Activated CD4-positive, alpha-beta T cell treated with anti-CD3 and anti-CD28 coated beads, Interleukin-2, Interleukin-4, amounts not matched to agents 100 ng/mL and 50 ng/mL, durations not matched to agents 16 hours and 8 hours (primary cell): Measurements from ENCODE around the gene GPR25.

Experiments used
- DNase-seq: peaks from one replicate; pipeline ENCODE4 v3.0.0-alpha.2; 2020; ENCODE audit warnings: low spot score

GPR25 gene, protein sequence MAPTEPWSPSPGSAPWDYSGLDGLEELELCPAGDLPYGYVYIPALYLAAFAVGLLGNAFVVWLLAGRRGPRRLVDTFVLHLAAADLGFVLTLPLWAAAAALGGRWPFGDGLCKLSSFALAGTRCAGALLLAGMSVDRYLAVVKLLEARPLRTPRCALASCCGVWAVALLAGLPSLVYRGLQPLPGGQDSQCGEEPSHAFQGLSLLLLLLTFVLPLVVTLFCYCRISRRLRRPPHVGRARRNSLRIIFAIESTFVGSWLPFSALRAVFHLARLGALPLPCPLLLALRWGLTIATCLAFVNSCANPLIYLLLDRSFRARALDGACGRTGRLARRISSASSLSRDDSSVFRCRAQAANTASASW

DNA sequence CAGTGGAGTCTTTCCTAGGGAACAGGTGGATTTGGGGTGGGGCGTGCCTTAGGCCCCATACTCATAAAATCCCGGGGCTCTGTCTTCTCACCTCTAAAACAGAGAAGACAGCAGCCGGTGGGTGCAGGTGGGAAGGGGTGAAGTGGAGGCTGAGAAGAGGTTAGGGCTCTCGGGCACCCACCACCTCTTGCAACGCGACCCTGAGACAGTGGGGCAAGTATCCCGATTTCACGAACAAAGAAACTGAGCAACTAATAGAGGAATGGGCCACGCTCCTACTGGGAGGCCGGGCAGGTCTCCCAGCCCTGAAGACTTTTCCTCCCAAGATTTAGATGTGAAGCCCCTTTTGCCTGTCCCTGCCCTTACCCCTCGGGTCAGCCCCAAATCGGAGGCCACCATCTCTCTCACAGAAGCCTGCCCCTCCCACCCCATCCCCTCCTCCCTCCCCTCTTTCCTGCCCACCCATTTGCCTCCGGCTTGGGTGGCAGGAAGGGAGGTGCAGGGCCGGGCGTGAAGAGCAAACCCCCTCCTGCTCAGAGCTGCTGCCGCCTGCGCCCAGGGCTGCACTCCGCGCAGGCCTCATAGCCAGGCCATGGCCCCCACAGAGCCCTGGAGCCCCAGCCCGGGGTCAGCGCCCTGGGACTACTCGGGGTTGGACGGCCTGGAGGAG, at the start of gene GPR25:
Gene GPR25 (plus strand): TSS at position 536 of the 670 bp plus-strand sequence. CDS start 57 bp downstream, at position 593.
- no peak for DNase-seq

GRCh38 chr1:200831091-200831490, 41.7 kb upstream of the GPR25 start:
- DNase-seq = no peak

GRCh38 chr1:200834383-200834782, 38.4 kb upstream of the GPR25 start:
- no peak for DNase-seq

- DNase-seq = no peak
These were observed 36.6 kb upstream of the GPR25 start for GRCh38 chr1:200836213-200836612.

DNA sequence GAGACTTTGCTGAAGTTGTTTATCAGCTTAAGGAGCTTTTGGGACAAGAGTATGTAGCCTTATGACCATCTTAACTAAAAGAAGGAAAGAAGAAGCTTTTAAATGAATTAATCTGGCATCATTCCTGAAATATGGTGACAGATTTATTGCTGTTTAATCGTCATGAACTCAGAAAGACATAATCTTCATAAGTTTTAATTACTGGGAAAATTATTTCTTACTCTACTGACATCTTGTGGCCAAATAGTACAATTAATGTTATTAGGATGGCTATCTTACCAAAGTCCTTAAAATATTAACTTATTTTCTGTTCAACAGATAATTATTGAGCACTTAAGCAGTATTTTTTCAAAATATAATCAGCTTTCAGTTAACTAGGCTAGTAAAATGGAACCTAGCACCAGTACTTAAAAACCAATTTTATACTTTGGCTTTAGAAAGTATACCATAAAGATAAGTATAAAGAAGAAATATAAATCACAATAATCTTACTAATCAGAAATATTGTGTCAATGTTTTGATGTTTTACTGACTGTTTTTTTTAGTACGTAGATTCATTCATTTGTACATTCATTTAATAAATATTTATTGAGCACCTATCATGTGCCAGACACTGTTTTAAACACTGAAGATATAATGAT, 34.7 kb upstream of the GPR25 start:
- no peak for DNase-seq

GRCh38 chr1:200838676-200839445, 33.9 kb upstream of the GPR25 start:
- DNase-seq = no peak

- no peak for DNase-seq
These were observed 27.4 kb upstream of the GPR25 start for GRCh38 chr1:200845360-200845759.

DNA sequence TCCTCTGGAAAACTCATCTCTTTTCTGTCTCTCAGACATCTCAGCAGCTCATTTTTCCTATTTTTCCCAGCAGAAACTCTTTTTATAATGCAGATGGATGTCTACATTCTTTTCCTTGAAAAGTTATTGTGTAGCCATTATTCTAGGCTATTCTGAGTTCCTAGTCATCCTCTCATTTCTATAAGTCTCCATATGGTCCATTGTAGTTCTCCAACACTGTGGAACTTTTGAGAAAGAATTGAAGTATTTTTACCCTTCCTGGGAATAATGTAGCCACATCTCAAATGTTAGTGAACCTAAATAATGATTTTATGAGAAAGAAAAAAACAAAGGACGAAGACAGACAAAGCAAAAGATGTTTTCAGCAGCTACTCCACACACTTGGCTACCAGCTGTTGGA, 26.4 kb upstream of the GPR25 start:
- DNase-seq = no peak

DNA sequence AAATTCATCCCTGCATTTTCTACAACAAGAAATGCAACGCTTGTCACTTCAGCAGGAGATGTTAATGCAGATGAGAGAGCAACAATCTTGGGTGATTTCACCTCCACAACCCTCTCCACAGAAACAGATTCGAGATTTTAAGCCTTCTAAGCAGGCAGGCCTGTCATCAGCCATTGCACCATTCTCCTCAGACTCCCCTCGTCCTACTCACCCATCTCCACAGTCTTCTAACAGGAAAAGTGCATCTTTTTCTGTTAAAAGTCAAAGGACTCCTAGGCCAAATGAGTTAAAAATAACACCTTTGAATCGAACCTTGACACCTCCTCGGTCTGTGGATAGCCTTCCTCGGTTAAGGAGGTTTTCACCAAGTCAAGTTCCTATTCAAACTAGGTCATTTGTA, 23.4 kb upstream of the GPR25 start:
- DNase-seq = no peak

GRCh38 chr1:200850554-200850953, 22.2 kb upstream of the GPR25 start:
- no peak for DNase-seq

DNA sequence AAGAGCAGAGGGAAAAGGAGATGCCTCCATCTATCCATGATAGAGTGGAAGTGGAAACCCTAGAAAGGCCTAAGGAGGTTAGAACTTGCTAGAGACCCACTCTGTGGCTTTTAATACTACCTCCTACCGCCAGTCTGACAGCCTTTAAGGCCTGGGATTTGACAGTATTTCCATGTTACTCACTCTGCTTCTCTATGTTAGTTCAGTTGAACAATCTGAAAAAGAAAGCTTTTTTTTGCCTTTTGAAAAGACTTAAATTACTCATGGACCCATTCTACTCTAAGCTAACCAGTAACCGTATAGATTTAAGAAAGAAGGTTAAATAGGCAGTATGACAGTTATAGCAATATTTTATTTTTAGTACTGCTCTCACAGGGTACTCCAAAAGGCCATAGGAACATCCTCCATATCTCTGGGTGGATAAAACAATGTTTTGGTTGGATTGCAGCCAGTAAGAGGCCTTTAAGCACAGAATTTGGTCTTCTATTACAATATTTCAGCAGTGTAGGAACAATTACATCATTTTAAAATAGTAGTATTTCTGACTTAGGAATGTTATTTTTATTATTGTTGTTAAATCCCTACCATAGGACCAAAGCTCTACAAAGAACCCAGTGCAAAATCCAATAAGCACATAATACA, 15.9 kb upstream of the GPR25 start:
- no peak for DNase-seq

DNA sequence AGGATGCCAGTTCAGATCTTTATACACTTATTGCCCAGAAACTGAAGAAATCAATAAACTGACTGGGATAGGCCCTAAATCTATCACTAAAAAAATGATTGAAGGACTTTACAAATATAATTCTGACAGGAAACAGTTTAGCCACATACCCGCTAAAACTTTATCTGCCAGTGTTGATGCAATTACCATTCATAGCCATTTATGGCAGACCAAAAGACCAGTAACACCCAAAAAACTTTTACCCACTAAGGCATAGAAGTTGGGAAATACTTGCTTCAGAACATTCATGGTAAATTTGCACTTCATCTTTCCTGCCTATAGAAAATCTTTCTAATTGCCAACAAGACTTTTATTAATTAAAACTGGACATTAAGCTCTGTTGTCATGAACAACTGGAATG, 15.0 kb upstream of the GPR25 start:
- DNase-seq = no peak

GRCh38 chr1:200861937-200862647, 10.7 kb upstream of the GPR25 start:
- no peak for DNase-seq

DNA sequence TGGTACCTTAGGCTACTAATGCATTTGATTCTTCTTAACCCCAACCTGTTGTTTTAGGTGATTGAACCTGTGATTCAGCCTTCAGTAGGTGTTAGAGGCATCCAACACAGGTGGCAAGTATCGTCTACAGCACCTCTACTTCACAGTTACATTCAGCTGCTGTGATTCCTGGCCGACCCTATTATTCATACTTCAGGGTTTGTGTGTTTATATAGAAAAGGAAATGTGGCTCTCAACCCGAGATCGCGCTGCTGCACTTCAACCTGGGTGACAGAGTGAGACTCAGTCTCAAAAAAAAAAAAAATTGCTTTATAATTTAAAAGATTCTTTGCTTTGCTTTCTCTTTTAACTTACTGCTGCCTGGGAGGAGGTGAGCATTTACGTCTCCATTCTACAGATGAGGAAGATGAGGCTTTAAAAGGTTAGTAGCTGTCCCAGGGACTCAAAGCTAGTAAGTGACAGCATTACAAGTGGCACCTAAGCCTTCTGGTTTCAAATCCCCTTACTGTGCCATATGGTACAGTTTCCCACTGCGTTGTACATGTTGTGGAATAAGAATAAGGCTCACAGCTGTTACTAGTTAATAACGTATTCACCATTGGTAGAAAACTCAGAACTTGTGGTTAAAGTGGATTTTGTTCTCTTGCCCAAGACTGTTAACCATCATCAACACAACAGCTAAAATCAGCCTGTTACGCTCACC, 9.9 kb upstream of the GPR25 start:
- DNase-seq = no peak

GRCh38 chr1:200866116-200866515, 6.7 kb upstream of the GPR25 start:
- no peak for DNase-seq

DNA sequence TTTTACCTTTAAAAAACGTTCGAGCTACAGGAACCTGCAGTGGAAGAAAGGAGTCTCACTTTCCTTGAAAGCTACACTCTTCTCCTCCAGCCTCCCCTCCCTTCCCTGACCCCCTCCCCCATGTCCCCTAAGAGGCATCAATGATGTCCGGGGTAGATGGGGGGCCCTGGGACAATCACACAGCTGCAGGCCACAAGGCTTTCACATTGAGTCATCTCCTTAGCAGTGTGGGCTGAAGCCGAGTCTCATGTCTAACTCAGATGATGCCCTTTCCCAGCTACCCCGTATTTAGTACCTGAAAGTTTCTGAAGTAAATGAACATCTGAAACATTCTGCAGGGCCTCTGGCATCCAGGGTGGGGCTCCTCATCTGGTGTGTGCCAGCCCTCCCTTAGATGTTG, 6.3 kb upstream of the GPR25 start:
- DNase-seq = peak; percentile 61

DNA sequence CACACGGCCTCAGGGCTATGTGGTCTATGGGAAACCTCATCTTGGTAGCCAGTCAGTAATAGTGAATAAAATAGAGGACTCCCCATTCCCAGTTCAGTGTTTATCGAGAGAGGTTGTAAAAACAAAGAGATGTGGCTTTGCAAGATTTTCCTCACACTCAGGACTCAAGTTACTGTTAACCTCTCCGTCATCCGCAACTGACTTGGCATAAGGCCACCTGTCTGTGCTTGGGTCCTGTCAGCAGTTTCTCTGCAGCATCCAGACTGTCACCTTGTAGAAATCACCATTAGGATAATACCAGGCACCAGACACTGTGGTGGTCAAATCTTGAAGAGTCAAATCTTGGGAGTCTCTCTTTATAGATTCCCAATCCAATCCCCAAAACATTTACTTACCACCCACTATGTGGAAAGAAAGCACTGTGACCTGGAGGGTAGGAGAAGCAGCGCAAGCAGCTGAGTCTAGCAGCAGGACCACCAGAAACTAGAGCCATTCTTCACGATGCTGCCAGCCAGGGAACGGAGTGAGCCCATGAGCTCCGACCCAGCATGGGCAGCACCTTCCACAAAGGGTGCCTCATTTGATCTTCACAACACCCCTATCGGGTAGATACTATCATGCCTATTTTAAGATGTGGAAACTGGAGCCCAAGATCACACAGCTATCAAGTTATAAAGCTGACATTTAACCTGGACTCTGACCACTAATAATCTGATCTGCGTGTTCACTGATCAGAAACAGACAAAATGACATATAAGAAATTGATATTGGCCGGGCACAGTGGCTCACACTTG, 5.6 kb upstream of the GPR25 start:
- DNase-seq = no peak

DNA sequence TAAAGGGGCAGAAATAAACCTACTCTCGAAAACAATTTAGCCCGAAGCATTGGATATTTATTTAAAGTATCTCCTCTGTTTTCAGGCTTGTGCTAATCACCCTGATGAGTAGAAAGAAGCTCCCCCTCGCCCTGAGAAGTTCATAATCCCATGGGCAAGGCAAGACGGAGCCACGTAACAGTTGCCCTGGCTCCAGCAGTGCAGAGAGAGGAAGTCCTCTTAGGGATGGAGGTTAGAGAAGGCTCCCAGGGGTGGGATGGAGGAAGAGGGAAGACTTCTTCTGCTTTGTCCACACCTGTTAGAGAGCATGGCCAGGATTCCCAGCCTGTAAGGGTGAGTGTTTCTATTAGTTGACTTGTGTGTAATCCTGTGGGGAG, 3.4 kb upstream of the GPR25 start:
- no peak for DNase-seq

DNA sequence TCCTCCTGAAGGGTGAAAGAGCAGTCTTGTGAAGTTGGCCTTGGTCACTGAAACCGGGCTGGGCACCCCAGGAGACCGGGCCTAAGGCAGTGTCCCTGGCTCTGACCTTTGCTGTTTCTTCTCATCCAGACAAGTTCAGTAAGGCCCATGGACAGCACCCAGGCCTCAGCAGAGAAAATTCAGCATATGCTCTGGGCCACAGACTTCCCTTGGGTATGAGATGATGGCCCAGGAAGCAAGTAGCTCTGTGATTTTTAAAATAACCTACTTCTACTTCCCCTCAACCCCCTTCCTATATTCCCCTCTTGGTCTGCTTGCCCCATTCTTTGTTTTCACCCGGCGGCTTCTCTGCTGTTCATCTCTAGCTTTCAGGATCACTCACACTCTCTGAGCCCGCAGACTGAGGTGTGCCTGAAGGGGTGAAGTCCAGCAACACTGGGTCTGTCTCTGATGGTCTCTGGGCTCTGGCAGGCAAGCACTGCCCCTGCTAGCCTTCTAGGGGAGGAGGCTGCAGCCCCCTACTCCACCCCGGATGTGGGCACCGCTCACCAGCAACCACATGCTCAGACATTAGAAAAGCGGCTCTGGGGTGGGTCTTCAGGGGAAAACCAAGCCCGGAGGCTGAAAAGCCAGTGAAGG, 2.9 kb upstream of the GPR25 start:
- DNase-seq = peak; percentile 78
